Measurements from ENCODE around the gene SORCS2. TPM values are rescaled to one million over a fixed set of nuclear protein-coding genes. Genes with fewer than 3 reads are reported as not detected.

The SORCS2 gene
- total RNA-seq, 1 donor from 2014 or later = 3.0 TPM

GRCh38 chr4:7714738-7715137 is 522.4 kb downstream of the SORCS2 start:
- TF ChIP-seq CTCF (IDR thresholded peaks at IDR 0.05) = no peak

GRCh38 chr4:7715271-7716009 is 523.1 kb downstream of the SORCS2 start:
- Mint-ChIP-seq H3K4me1 (ENCODE audit: unreplicated experiment) (no peaks in the 10 kb centered on the region), H3K27me3 (ENCODE audit: unreplicated experiment) (peaks cover 37% of the 10 kb centered on the region), H3K4me3 (ENCODE audit: unreplicated experiment) (no peak overlapping the region), H3K36me3 (ENCODE audit: unreplicated experiment) (no peaks in the 10 kb centered on the region), H3K9me3 (ENCODE audit: unreplicated experiment) (no peaks in the 10 kb centered on the region), H3K27ac (ENCODE audit: unreplicated experiment) (no peak overlapping the region)
- no peak for TF ChIP-seq CTCF (IDR thresholded peaks at IDR 0.05)
- no peak for DNase-seq (ENCODE audit: extremely low spot score, unreplicated experiment)

More at GRCh38 chr4:7714738-7715137, 522.4 kb downstream of the SORCS2 start:
- Mint-ChIP-seq H3K4me1 (ENCODE audit: unreplicated experiment) (no peaks in the 10 kb centered on the region), H3K27ac (ENCODE audit: unreplicated experiment) (no peak overlapping the region), H3K4me3 (ENCODE audit: unreplicated experiment) (no peak overlapping the region), H3K9me3 (ENCODE audit: unreplicated experiment) (no peaks in the 10 kb centered on the region), H3K36me3 (ENCODE audit: unreplicated experiment) (no peaks in the 10 kb centered on the region), H3K27me3 (ENCODE audit: unreplicated experiment) (peaks cover 30% of the 10 kb centered on the region)
- DNase-seq (ENCODE audit: extremely low spot score, unreplicated experiment) = no peak

GRCh38 chr4:7716010-7716721 is 523.8 kb downstream of the SORCS2 start:
- Mint-ChIP-seq H3K4me3 (ENCODE audit: unreplicated experiment) (no peak overlapping the region), H3K4me1 (ENCODE audit: unreplicated experiment) (no peaks in the 10 kb centered on the region), H3K9me3 (ENCODE audit: unreplicated experiment) (no peaks in the 10 kb centered on the region), H3K36me3 (ENCODE audit: unreplicated experiment) (no peaks in the 10 kb centered on the region), H3K27ac (ENCODE audit: unreplicated experiment) (no peak overlapping the region), H3K27me3 (ENCODE audit: unreplicated experiment) (peaks cover 39% of the 10 kb centered on the region)
- no peak for DNase-seq (ENCODE audit: extremely low spot score, unreplicated experiment)
- TF ChIP-seq CTCF (IDR thresholded peaks at IDR 0.05) = no peak

GRCh38 chr4:7717161-7717560 is 524.8 kb downstream of the SORCS2 start:
- Mint-ChIP-seq H3K27ac (ENCODE audit: unreplicated experiment) (no peak overlapping the region), H3K4me1 (ENCODE audit: unreplicated experiment) (no peaks in the 10 kb centered on the region), H3K9me3 (ENCODE audit: unreplicated experiment) (no peaks in the 10 kb centered on the region), H3K4me3 (ENCODE audit: unreplicated experiment) (no peak overlapping the region), H3K27me3 (ENCODE audit: unreplicated experiment) (peaks cover 39% of the 10 kb centered on the region), H3K36me3 (ENCODE audit: unreplicated experiment) (no peaks in the 10 kb centered on the region)
- no peak for DNase-seq (ENCODE audit: extremely low spot score, unreplicated experiment)
- TF ChIP-seq CTCF (IDR thresholded peaks at IDR 0.05) = no peak

- no peaks in the 10 kb centered on the region for H3K4me1 Mint-ChIP-seq (ENCODE audit: unreplicated experiment)
- no peaks in the 10 kb centered on the region for H3K36me3 Mint-ChIP-seq (ENCODE audit: unreplicated experiment)
- no peak overlapping the region for H3K27ac Mint-ChIP-seq (ENCODE audit: unreplicated experiment)
- no peak overlapping the region for H3K4me3 Mint-ChIP-seq (ENCODE audit: unreplicated experiment)
- no peaks in the 10 kb centered on the region for H3K9me3 Mint-ChIP-seq (ENCODE audit: unreplicated experiment)
- no peak for DNase-seq (ENCODE audit: extremely low spot score, unreplicated experiment)
- no peak for TF ChIP-seq CTCF (IDR thresholded peaks at IDR 0.05)
- peaks cover 43% of the 10 kb centered on the region for H3K27me3 Mint-ChIP-seq (ENCODE audit: unreplicated experiment)
Measured at GRCh38 chr4:7717946-7718490, 525.7 kb downstream of the SORCS2 start.
